Superior temporal gyrus (tissue), 1 donor: ENCODE measurements around the gene MPPED1.

Experiments used
- DNase-seq: peaks from one replicate; pipeline ENCODE4 v3.0.0-alpha.2; 2016; ENCODE audit errors: extremely low spot score

The MPPED1 gene

GRCh38 chr22:43446916-43447315 is 35.1 kb downstream of the MPPED1 start:
- no peak for DNase-seq

DNA sequence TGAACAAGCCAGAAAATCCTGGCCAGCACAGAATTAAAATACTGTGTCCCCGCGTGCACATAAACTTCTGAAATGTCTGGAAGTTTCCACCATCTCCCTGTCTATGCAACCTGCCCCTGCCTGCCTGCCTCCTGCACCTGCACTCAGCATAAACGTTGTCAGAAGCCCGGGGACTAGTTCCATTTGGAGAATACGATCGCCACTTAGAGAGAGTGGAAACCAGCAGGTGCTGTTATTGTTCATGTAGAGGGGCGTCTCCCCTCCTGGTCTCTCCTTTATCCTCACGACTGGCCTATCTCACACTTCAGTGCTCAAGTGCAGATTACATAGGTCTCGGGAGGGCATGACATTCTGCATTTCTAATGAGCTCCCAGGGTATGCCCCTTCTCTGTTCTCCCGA is 35.6 kb downstream of the MPPED1 start:
- no peak for DNase-seq

DNA sequence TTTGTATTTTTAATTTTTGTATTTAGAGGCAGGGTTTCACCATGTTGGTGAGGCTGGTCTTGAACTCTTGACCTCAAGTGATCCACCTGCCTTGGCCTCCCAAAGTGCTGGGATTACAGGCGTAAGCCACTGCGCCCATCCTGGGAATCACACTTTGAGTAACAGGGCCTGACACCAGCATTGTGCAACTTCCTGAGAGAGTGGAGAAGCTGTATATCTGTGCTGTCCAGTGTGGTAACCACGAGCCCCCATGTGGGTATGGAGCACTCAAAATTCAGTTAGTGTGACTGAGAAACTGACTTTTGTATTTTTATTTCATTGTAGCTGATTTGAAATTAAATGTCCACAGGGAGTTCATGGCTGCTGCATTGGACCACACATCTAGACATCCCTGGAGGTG is 36.2 kb downstream of the MPPED1 start:
- DNase-seq, result no peak

GRCh38 chr22:43449205-43449830 is 37.5 kb downstream of the MPPED1 start:
- no peak for DNase-seq

DNA sequence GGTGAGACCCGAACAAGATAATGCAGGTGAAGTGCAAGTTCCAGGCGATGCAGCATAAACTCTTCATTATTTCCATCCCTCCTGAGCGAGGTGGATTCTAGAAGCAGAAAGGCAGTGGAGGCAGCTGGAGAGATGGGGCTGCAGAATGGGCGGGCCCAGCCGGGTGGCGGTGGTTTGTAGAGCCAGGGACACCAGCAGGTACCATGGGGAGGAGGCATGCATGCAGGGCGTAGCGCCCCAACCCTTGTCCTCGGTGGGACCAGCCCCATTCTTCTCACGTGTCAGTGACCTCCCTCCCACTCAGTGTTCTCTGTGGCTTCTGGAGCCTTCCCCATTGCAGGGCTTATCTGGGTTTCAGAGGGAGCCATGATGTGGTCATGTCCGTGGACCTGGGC is 38.0 kb downstream of the MPPED1 start:
- no peak for DNase-seq

- DNase-seq, result no peak
Observed at GRCh38 chr22:43451371-43452050, 39.7 kb downstream of the MPPED1 start.

DNA sequence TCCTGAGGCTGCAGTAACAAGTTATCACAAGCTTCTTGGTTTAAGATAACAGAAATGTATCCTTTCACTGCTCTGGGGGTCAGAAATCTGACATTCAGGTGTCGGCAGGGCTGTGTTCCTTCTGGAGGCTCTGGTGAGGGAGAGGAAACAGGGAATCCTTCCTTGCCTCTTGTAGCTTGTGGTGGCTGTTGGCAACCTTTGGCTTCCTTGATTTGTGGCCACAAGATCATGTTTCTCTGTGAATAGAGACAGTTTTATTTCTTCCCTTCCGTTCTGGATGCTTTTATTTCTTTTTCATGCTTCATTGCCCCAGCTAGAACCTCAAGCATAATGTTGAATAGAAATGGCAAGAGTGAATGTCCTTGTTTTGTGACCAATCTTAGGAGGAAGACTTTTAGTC is 44.0 kb downstream of the MPPED1 start:
- DNase-seq, result no peak

GRCh38 chr22:43457002-43457401 is 45.2 kb downstream of the MPPED1 start:
- no peak for DNase-seq

DNA sequence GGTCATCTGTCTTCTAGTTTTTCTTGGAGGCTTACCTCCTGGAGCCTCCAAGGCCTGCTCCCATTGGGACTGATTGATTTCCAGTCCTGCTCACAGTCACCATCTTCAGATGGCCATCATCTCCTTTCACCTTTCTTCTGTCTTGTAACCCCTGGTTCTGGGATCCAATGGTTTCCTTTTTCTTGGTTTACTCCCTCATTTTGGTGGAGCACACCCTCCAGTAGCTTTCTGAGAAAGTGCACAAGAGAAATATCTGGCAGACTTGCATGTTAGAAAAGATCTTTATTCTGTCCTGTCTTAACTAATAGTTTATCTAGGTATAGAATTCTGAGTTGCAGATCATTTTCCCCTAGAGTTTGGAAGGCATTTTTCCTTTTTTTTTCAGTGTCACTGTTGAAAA is 50.9 kb downstream of the MPPED1 start:
- no peak for DNase-seq

- no peak for DNase-seq
Observed at GRCh38 chr22:43464809-43465208, 53.0 kb downstream of the MPPED1 start.

DNA sequence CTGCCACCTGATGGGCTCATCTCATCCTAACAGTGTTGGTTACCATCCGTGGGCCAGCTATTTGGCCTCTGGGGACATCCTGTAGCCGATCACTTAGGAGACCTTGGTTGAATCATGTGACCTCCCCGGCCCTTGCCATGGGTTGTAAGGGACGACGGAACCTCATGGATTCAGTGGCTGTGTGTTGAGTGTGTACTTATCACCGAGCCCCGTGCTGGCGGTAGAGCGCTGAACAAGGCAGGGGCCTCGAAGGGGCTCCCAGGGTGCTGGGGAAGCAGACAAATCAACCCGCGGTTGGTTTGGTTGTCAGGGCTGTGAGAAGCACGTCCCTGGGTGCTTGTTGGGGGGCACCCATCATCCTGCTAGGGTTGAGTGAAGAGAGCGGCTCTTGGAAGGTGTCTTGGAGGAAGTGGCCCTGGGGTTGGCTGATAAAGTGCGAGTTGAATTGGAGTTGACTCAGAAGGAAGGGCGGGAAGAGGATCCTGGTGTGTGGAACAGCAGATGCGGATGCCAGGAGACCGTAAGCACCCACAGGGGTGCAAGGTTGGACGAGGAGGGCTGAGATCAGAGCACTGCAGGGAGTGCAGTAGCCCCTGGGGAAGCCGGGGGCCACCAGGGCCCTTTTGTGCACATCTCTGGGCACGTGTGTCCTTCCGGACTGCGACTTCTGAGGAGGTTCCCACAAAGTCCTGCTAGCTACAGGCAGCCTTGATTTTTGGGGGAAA is 53.6 kb downstream of the MPPED1 start:
- DNase-seq, result no peak

GRCh38 chr22:43466710-43467109 is 54.9 kb downstream of the MPPED1 start:
- no peak for DNase-seq

DNA sequence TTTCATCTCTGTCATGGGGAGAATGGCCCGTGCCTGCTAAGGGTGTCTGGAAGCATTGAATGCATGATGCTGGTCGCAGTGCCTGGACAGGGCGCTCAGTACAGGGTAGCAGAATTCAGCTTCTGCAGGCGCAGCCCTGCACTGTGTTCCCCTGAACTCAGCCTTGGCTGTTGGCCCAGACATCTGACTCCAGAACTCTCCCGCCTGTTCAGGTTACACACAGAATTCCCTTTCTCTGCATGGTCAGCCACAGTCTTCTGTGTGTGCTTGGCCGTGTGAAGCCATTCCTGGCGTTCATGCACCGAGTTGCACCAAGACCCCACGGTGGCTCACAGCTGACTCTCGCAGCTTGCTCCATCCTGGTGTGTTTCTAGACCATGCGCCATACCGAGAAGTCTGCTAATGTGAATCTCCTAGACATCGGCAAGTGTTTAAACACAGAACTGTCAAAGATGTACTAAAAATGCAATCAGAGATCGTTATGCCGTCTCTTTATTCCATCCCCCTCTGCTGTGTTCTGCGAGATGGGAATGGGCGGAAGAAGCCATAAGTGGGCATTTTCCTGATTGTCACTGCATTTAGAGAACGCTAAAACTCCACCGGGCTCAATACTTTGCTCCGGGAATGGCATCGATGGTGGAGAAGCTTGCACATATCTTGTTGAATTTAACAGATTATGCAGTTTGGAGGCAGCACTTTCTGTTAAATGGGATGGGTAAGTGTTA is 55.6 kb downstream of the MPPED1 start:
- no peak for DNase-seq

DNA sequence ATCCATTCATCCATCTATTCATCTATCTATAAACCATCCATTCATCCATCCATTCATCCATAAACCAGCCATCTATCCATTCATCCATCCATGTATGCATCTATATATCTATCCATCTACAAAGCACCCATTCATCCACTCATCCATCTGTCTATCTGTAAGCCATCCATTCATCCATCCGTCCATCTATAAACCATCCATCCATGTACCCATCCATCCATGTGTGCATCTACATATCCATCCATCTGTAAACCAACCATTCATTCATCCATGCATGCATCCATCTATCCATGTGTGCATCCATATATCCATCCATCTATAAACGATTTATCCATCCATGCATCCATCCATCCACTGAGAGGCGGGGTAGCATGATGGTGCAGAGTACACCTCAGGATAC is 58.4 kb downstream of the MPPED1 start:
- DNase-seq, result no peak

DNA sequence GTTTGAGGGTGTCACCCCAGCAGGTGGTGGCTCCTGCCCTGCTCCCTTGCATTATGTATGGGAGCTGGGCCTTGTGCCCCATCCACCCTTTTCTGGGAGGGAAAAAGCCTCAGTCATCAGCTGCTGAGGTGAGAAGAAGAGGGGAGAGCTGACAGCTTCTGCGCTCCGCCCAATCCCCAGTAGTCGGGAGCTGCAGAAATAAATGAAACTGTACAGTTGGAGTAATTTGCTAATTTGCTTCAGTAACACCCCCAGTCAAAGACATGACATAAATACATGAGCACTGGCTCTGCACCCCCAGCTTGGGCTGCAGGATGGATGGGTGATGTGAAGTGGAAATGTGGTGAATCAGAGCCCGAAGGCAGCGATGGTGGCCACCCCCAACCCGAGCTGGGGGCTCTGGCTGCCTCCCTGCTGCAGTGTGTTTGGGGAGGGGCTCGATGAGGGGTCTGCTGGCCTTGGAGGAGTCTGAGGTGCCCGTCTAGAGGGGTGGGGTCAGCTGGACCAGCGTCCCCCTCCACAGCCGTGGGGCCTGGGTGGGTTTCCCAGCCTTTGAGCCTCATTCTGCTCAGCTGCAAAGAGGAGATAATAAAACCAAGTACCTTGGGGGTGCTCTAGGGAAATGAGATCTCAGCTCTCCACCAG is 59.2 kb downstream of the MPPED1 start:
- no peak for DNase-seq

DNA sequence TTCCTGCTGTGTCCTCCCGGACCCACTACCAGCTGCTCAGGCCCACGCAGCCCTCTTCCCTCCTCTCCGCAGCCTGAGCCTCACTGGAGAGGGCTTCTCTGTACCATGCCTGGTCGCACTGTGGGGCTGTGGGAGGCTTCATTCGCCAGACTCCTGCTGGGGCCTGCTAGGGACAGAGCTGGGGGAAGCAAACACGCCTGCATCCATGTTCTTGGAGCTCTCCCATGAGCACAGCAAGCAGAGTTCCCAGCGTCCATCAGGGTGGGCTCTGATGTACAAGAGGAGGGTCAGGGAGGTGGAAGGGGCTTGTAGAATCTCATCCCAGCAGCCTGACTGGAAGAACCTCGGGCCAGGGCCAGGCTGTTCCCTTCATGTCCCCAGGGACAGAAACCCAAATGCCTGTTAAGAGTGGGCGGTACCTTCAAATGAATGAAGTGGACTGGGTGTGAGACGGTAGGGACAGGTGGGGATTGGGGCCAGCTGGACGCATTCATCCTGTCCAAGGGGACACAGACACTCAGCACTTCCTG is 59.9 kb downstream of the MPPED1 start:
- DNase-seq, result no peak

- no peak for DNase-seq
Observed at GRCh38 chr22:43473031-43473430, 61.2 kb downstream of the MPPED1 start.

- DNase-seq, result no peak
Observed at GRCh38 chr22:43473441-43473840, 61.6 kb downstream of the MPPED1 start.

- DNase-seq, result no peak
Observed at GRCh38 chr22:43474161-43475101, 62.6 kb downstream of the MPPED1 start.

DNA sequence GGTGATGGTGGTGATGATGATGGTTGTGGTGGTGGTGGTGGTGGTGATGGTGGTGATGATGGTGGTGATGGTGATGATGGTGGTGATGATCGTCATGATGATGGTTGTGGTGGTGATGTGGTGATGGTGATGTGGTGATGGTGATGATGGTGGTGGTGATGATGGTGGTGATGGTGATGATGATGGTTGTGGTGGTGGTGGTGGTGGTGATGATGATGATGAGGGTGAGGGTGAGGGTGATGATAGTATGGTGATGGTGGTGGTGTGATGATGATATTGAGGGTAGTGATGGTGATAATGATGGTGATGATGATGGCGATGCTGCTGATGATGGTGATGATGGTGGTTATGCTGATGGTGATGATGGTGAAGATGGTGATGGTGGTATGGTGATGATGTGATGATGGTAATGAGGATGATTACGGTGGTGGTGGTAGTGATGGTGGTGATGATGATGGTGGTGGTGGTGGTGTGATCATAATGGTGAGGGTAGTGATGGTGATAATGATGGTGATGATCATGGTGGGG is 63.8 kb downstream of the MPPED1 start:
- no peak for DNase-seq
